Neural crest cell (in vitro differentiated cells): ENCODE data around the gene NACAD. TPM values are rescaled to one million over a fixed set of nuclear protein-coding genes. Genes with fewer than 3 reads are reported as not detected.
"Not testable (repeated sequence)": the region's sequence is repeated elsewhere in the genome, so short reads cannot be mapped to it uniquely, and the experiment has no call there.

Experiments
- DNase-seq: peaks from one replicate; pipeline ENCODE4 v3.0.0; 2021; ENCODE audit warnings: low read depth, mixed read lengths, low spot score
- H3K27ac Mint-ChIP-seq: one replicate; pipeline ENCODE4 v1.8.0; 2021; ENCODE audit warnings: mild to moderate bottlenecking, mixed read lengths; ENCODE audit not compliant: unreplicated experiment
- H3K27me3 Mint-ChIP-seq: 2 replicates; pipeline ENCODE4 v1.8.0; 2021; ENCODE audit warnings: low read depth, mild to moderate bottlenecking, mixed read lengths
- H3K36me3 Mint-ChIP-seq: 2 replicates; pipeline ENCODE4 v1.8.0; 2021; ENCODE audit warnings: low read depth, mild to moderate bottlenecking, mixed read lengths
- H3K4me1 Mint-ChIP-seq: 2 replicates; pipeline ENCODE4 v1.8.0; 2021; ENCODE audit warnings: mixed read lengths
- H3K4me3 Mint-ChIP-seq: one replicate; pipeline ENCODE4 v1.8.0; 2021; ENCODE audit warnings: mild to moderate bottlenecking, mixed read lengths
- H3K9me3 Mint-ChIP-seq: 2 replicates; pipeline ENCODE4 v1.8.0; 2021; ENCODE audit warnings: mixed read lengths
- total RNA-seq: library from RNA; stranded (reverse); gene quantifications from 2 replicates; pipeline ENCODE4 v1.2.1, GENCODE V29; 2021
- TF ChIP-seq, protein P1 (sequence below): fragments of 200-600 bp; sonication (generic); conservative IDR thresholded peaks from 2 replicates; pipeline ENCODE4 v1.5.0; 2021; ENCODE audit warnings: antibody characterized with exemption, mild to moderate bottlenecking

Gene NACAD
- total RNA-seq, 1 donor from 2014 or later, result 9.7 TPM

DNA sequence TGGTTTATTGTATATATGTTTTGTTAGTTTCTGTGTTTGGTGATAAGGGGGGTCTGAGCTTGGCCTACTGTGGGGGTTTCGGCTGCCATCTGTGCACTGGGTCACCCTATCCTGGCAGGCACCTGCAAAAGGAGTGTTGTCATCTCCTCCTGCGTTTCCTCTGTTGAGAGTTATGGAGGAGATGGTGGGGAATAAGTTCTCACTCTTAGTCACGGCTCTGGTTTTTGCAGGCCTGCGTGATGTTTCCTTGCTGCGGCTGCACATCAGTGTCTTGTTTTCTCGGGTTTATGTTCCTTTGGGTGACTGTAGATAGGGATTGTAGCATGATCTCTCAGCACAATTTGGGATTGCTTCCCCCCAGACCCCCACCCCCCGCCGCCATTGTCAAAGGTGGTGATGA is 52.0 kb downstream of the NACAD start:
- H3K36me3 Mint-ChIP-seq, result peaks cover 10% of the 10 kb centered on the region
- H3K27ac Mint-ChIP-seq, result no peak overlapping the region
- peaks cover 11% of the 10 kb centered on the region for H3K4me1 Mint-ChIP-seq
- no peaks in the 10 kb centered on the region for H3K9me3 Mint-ChIP-seq
- DNase-seq, result no peak
- no peaks in the 10 kb centered on the region for H3K27me3 Mint-ChIP-seq
- no peak overlapping the region for H3K4me3 Mint-ChIP-seq
- TF ChIP-seq, protein P1, sequence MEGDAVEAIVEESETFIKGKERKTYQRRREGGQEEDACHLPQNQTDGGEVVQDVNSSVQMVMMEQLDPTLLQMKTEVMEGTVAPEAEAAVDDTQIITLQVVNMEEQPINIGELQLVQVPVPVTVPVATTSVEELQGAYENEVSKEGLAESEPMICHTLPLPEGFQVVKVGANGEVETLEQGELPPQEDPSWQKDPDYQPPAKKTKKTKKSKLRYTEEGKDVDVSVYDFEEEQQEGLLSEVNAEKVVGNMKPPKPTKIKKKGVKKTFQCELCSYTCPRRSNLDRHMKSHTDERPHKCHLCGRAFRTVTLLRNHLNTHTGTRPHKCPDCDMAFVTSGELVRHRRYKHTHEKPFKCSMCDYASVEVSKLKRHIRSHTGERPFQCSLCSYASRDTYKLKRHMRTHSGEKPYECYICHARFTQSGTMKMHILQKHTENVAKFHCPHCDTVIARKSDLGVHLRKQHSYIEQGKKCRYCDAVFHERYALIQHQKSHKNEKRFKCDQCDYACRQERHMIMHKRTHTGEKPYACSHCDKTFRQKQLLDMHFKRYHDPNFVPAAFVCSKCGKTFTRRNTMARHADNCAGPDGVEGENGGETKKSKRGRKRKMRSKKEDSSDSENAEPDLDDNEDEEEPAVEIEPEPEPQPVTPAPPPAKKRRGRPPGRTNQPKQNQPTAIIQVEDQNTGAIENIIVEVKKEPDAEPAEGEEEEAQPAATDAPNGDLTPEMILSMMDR, result no peak

DNA sequence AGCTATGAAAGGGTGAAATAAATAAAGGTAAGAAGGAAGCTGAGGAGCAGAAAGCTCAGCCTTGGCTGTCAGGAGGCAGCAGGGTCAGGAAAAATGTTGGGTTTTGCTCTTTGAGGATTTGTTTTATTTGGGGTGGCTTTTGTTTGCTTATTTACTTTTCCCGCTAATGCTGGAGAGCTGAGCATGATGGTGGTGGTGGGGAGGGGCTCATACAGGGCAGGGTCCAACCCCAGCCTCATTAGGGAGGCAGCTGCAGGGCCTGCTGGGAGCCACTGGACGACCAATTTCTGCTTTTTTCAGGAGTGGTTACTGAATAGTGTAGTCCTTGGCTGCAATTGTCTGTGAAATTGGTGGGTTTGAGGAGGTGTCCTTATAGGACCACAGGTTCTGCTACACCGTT is 52.5 kb downstream of the NACAD start:
- TF ChIP-seq, protein P1, result no peak
- no peaks in the 10 kb centered on the region for H3K9me3 Mint-ChIP-seq
- H3K27me3 Mint-ChIP-seq, result no peaks in the 10 kb centered on the region
- peaks cover 10% of the 10 kb centered on the region for H3K36me3 Mint-ChIP-seq
- H3K4me3 Mint-ChIP-seq, result no peak overlapping the region
- H3K27ac Mint-ChIP-seq, result no peak overlapping the region
- no peak for DNase-seq
- peaks cover 11% of the 10 kb centered on the region for H3K4me1 Mint-ChIP-seq

DNA sequence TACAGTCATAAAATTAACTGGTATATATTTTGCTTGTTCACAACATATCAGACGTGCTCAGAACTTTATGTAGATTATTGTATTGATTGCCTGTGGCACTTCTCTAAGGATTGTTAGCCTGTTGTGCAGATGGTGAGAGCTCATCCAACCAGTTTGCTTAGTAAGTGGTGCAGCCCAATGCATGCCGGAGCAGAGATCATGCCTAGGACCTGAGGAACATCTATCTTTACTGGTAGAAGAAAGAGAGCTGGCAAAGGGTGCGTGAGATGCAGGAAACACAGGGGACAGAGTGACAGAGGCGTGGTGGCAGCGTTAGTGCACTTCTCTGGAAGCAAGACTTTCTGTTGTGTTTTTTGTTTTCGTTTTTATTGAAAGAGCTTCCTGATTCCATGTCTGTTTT is 52.9 kb downstream of the NACAD start:
- H3K27ac Mint-ChIP-seq, result no peak overlapping the region
- no peak for DNase-seq
- no peaks in the 10 kb centered on the region for H3K27me3 Mint-ChIP-seq

DNA sequence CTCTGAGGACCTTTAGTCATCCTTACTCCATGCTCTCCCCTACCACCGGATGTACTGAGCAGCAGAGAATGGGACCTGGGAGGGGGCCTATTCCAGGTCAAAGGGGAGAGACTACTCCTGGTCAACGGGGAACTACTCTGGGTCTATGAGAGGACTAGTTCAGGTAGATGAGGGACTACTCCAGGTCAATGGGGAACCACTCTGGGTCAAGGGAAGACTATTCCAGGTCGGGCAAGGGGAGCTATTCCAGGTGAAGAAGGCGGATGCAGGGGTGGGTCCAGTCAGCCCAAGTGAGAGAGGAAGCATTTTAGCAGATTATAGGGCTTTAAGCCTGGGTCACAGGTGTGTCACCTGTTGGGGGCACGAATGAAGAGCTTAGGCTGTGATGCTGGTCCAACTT is 53.4 kb downstream of the NACAD start:
- H3K9me3 Mint-ChIP-seq, result no peaks in the 10 kb centered on the region
- H3K27me3 Mint-ChIP-seq, result no peaks in the 10 kb centered on the region
- no peak overlapping the region for H3K4me3 Mint-ChIP-seq
- no peak overlapping the region for H3K27ac Mint-ChIP-seq
- peaks cover 9% of the 10 kb centered on the region for H3K36me3 Mint-ChIP-seq
- DNase-seq, result no peak
- TF ChIP-seq, protein P1, result no peak
- peaks cover 11% of the 10 kb centered on the region for H3K4me1 Mint-ChIP-seq

More for the DNA sequence above, 52.9 kb downstream of the NACAD start:
- Mint-ChIP-seq H3K4me1 (peaks cover 11% of the 10 kb centered on the region), H3K4me3 (no peak overlapping the region), H3K9me3 (no peaks in the 10 kb centered on the region), H3K36me3 (peaks cover 10% of the 10 kb centered on the region)
- TF ChIP-seq, protein P1, result no peak

DNA sequence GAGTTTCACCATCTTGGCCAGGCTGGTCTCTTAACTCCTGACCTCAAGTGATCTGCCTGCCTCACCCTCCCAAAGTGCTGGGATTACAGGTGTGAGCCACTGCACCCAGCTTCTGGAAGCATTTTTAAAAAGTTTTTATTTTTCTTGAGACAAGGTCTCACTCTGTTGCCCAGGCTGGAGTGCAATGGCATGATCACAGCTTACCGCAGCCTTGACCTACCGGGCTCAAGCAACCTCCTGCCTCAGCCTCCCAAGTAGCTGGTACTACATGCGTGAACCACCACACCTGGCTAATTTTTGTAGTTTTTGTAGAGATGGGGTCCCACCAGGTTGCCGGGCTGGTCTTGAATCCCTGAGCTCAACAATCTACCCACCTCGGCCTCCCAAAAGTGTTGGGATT is 54.1 kb downstream of the NACAD start:
- H3K4me1 Mint-ChIP-seq, result peaks cover 11% of the 10 kb centered on the region
- not testable (repeated sequence) for DNase-seq, H3K27ac Mint-ChIP-seq, H3K36me3 Mint-ChIP-seq, H3K9me3 Mint-ChIP-seq, H3K4me3 Mint-ChIP-seq, H3K27me3 Mint-ChIP-seq

DNA sequence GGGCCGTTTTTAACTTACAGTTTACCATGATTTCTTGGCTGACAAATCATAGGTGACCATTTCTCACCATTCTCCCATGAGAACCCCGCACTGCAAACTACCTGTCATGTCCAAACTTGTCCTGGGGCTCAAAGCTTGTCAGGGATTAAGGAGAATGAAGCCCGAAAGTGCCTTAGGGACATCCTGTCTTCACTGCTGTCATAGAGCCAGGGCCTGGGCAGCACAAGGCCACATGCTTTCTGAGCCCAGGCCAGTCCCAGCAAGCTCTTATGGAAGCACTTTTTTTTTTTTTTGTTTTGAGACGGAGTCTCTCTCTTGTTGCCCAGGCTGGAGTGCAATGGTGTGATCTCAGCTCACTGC is 54.9 kb downstream of the NACAD start:
- no peak overlapping the region for H3K27ac Mint-ChIP-seq
- no peaks in the 10 kb centered on the region for H3K27me3 Mint-ChIP-seq
- no peak for DNase-seq
- no peak overlapping the region for H3K4me3 Mint-ChIP-seq
- peaks cover 11% of the 10 kb centered on the region for H3K4me1 Mint-ChIP-seq
- peaks cover 6% of the 10 kb centered on the region for H3K36me3 Mint-ChIP-seq
- TF ChIP-seq, protein P1, result no peak
- H3K9me3 Mint-ChIP-seq, result no peaks in the 10 kb centered on the region
